ENCODE measurements around the gene SLC25A22.

Gene SLC25A22

DNA sequence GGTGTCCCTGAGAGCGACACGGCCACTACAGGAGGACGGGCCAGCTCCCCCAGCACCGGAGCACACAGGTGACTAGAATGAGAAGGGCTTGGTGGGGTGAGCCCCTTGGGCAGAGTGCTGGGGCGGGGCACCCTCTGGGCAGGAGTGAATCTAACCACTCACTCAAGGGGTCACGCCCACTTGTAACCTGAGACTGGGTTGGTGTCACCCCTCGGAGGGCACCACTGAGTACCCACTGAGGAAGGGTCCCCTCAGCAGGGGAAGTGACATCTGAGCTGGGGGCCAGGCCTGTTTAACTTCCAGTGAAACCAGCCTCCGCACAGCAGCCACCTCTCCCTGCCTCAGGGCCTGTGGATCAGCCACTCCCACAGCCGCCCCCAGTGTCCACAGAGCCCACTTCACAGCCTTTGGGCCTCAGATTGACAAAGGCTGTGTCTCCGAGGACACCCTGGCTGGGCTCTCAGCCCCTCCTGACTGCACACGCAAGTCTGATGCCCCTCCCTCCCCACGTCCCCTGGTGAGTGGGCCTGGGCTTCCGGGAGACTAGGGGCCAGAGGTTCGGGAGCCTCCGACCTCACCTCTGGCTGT is 26.4 kb downstream of the SLC25A22 start:
- DNase-seq (ENCODE audit: low spot score) = no peak

DNA sequence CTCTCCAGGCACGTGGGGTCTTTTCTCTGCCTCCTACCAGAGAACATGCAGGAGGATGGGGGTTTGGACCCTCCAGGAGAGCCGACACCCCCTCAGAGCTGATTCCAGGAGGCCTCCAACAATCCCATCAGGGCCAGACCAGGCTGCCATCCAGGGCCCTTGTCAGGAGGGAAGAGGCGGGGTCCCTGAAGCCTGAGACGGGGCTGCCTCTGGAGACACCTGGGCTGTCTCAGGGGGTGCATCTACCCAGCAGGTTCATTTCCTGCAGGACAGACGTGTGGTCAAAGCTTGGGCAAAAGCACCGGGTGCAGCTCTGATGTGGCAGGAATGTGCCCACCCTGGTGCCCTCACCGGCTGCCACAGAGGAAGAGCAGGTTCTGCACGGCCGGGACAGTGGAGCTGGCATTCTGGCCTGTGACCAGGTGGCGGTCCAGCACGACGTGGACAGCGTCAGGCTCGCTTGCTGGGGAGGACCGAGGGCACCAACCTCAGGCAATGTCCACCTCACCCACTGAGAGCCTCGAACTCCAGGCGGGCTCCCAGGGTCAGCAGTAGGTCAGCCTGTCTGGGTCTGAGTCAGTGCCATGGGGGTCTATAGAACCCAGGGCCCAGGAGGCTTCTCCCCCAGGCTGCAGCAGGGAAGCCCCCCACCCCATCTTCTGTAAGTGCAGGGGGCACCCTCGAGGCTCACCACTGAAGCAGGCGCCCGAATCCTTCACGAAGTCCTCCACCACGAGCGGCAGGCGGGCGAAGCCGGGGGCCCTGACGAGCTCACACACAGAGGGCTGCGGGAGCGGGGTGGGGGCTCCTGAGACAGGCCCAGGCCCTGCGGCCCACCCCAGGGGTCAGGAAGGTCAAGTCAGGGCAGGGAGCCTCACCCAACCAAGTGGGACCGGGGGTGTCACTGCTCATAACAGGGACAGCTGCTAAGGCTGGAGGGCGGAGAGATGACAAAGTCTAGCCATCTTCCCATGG is 27.2 kb downstream of the SLC25A22 start:
- no peak for DNase-seq (ENCODE audit: low spot score)

DNA sequence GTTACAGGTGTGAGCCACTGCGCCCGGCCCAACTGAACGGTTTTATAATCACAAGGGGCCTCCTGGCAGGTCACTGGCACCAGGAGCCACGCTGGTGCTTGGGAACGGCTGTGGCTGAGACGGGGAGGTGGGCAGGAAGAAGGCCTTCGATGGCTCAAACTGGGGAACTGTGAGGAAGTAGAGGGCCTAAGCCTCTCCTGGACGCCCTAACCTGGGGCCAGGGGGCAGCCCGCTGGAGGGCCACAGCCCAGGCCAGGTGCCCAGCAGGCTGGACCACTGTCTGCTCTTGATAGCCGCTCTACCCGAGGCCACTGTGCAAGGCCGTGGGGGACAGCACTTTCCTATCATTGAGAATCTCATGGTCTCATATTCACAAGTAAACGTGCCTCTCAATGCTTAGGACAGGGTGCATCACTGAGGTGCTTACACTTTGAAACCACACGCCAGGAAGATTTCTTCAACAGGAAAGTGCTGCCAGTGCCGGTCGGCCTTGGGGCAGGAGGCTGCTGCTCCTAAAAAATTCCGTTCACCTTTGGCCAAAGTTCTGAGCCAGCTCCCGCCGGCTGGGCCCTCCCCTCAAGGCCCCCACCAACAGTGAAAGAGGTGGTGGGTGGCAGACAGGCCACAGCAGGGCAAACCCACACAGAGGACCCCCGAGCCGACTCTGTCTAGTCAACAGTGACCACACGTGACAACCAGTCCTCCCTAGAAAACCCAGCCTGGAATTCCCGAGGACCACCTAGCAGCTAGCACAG is 28.0 kb downstream of the SLC25A22 start:
- DNase-seq (ENCODE audit: low spot score) = no peak

DNA sequence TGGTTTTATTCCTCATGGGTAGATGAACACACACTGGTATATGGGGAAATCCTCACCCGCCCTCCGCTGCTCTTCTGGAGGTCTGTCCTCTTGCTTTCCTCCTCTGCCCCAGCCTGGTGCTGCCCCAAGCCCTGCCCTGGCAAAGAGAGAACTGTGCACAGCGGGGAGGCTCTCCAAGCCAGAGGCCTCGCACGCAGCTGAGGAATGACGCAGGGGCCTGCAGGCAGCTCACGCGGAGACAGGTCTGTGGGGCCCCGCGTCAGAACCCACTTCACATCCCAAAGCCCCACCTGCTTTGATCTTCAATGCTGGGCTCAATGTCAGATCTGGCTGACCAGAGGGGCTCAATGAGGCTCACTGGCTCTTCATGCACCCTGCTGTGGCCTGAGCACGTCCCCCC is 30.8 kb downstream of the SLC25A22 start:
- DNase-seq (ENCODE audit: low spot score) = no peak

DNA sequence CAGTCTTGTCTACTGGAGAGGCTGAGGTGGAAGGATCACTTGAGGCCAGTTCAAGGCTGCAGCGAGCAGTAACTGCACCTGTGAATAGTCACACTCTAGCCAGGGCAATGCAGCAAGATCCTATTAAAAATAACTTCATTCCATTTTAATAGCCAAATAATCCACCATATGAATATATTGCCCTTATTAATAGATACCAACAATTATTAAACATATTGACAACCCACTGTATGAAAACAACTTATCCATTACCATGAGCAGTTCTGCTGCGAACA is 31.2 kb downstream of the SLC25A22 start:
- DNase-seq (ENCODE audit: low spot score) = no peak

DNA sequence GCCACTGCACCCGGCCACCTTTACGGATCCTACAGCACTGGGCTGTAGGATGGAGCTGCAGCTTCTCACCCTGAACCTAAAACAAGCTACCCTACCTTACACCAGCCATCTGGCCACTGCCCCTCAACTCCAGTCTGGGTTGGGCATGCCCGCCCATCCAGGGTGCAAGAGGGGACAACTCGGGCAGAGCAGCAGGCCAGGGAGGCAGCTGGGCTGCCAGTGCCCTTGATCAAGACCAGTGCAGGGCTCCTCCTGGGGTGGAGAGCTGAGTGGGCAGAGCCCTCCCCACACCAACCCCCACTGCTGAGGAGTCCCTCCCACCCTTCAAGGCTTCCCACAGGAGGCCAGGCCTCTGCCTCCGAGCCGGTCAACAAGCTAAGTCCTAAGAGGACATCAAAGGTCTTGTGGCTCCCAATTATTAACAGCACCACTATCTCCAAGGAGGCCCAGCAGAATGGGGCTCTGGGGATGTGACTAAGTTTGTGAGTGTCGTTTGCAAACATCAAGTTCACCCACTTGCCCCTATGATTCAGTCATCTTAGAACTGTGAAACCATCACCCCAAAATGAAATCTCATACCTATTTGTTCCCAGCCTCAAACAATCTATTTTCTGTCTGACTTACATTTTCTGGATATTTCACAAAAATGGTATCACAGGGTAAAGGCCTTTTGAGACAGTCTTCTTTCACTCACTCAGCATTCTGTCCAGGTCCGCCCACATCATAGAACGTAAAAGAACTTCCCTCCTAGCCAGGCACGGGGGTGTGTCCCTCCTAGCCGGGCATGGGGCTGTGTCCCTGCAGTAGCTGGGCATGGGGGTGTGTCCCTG is 31.8 kb downstream of the SLC25A22 start:
- no peak for DNase-seq (ENCODE audit: low spot score)

DNA sequence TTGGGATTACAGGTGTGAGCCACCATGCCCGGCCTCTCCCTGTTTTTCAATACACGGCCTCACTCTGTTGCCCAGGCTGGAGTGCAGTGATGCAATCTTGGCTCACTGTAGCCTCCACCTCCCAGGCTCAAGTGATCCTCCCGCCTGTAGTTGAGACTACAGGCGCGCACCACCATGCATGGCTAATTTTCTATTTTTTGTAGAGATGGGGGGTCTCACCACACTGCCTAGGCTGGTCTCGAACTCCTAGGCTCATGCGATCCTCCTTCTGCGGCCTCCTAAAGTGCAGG is 32.3 kb downstream of the SLC25A22 start:
- DNase-seq (ENCODE audit: low spot score) = no peak

DNA sequence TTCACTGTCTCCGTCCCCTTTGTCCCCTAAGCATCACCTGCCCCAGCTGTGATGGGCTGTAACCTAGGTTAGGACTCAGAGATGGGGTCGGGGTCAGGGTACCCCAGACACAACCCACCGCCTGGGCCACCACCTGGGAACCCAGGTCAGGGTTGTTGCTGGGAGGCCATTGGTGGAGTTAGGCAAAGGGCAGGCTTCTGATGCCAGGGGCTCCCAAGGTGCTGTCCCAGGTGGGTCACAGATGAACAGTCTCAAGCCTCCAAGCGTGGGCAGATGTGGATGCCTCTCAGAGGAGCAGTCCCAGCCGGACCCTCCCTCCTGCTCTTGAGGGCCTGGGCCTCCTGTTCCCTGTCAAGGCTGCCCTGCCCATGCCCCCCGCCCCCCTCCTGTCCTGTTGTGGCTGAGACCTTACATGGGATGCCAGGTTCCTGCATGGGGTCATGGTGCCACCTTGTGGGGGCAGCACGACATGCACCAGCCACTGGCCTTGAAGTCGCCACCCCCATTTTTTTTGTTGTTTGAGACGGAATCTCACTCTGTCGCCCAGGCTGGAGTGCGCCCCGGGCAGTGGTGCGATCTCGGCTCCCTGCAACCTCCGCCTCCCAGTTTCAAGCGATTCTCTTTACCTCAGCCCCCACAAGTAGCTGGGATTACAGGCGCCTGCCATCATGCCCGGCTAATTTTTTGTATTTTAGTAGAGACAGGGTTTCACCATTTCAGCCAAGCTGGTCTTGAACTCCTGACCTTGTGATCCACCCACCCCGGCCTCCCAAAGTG is 32.9 kb downstream of the SLC25A22 start:
- DNase-seq (ENCODE audit: low spot score) = peak; percentile 66

DNA sequence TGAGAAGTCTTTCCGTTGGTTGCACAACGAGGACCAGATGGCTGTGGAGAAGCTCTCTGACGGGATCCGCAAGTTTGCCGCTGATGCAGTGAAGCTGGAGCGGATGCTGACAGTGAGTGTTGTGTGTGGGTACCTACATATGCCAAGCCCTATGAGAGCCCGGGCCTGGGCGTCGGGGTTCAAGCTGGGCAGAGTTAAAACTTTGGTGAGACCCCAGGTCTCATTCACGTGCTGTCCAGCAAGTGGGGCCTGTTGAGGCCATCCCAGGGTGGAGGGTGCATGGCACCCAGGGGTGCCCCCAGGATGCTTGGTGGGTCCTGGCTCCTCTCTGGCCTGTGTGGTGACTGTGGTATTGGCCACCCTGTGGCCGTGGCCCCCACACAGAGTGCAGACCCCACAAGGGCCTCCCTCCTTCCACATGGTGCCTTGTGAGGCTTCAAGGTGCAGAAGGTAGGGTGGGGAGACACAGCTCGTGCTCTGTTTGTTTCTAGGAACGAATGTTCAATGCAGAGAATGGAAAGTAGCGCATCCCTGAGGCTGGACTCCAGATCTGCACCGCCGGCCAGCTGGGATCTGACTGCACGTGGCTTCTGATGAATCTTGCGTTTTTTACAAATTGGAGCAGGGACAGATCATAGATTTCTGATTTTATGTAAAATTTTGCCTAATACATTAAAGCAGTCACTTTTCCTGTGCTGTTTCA is 33.6 kb downstream of the SLC25A22 start:
- no peak for DNase-seq (ENCODE audit: low spot score)

DNA sequence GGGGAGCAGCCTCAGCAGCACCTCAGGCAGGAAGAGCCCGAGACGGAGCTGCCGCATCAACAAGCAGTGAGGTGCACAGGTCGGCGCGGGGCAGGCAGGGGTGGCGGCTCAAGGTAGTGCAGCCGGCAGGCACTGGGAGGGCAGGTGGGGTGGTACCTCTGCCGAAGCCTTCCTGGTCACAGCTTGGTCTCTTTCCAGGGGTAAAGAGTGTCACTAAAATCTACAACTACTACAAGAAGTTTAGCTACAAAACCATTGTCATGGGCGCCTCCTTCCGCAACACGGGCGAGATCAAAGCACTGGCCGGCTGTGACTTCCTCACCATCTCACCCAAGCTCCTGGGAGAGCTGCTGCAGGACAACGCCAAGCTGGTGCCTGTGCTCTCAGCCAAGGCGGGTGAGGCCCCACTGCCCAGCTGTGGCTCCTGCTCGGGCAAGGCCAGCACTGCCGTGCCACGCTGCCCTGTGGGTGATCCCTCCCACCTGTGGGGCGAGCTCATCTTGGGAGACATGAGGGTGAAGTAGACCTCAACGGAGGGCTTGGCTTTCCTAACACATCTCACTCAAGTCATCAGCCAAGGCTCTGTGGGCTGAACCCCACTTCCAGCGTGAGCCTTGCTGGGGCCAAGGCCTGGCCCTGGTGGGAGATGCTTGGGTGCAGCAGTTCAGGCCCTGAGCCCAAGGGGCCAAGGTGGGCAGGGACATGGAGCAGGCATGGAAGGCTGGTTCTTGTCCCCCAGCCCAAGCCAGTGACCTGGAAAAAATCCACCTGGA is 34.3 kb downstream of the SLC25A22 start:
- no peak for DNase-seq (ENCODE audit: low spot score)

DNA sequence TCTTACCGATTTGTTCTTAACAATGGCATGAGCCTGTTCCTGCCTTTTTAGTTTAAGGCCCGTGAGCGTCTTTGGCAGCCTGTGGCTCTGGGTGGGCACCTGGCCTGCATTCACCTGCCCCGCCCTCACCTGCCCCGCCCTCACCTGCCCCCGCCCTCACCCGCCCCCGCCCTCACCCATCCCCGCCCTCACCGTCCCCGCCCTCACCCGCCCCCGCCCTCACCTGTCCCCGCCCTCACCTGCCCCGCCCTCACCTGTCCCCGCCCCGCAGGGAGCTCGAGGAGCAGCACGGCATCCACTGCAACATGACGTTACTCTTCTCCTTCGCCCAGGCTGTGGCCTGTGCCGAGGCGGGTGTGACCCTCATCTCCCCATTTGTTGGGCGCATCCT is 35.0 kb downstream of the SLC25A22 start:
- DNase-seq (ENCODE audit: low spot score) = no peak

DNA sequence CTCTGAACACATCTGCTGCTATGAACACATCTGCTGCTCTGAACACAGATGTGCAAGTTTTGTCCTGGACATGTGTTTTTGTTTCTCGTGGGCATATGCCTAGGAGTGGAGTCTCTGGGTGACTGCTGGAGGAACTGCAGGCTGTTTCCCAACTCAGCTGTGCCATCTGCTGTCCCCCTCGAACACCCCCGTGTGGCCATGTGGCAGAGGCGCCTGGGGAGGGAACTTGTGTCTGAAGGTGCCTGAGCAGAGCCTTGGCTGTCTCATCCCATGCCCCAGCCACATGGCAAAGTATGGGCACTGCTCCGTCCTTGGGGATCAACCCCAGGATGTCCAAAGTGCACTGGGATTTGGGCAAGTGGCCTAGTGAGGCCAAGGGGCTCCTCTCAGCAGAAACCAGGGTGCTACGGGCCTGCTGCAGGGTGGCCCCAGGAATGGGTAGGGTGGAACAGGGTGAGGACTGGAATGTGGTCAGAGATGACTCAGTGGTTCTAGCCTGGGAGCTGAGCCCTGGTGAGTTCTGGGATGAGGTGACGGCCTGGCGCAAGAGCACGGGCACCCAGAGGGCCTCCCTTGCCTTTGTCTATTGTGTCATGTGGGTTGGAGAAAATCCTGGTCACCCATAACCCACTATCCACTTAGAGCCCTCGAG is 35.5 kb downstream of the SLC25A22 start:
- DNase-seq (ENCODE audit: low spot score) = no peak

DNA sequence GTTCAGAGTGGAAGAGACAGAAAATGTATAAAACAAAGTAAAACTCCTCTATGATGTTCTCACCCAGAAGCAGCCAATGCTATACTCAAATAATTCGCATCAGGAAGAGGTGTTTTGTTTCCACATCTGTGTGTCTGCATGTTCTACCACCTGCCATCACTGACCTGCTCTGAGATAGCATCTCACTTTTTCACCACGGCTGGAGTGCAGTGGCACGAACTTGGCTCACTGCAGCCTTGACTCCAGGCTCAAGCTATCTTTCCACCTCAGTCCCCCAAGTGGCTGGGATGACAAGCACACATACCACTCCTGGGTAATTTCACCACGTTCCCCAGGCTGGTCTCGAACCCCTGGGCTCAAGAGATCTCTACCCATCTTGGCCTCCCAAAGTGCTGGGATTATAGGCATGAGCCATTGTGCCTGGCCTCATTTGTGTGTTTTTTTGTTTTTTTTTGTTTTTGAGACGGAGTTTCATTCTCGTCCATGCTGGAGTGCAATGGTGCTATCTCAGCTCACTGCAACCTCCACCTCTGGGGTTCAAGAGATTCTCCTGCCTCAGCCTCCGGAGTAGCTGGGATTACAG is 36.5 kb downstream of the SLC25A22 start:
- DNase-seq (ENCODE audit: low spot score) = no peak

DNA sequence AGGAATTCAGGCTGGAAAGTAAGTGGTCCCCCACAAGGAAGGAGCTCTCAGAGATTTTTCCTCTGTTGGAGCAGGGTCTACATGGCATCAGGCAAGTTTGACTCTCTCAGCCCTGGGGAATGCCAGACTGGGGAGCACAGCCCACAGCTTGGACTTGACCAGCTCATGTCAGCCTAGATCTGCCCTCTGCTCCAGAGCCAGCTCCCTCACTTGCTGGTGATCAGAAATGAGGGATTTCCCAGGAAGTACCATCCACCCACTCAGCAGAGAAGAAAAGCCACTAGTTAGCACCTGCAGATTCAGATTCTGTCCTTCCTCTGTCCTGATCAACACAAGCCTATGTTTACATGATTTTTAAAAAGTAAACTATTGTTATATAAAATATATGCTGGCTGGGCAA is 37.8 kb downstream of the SLC25A22 start:
- no peak for DNase-seq (ENCODE audit: low spot score)

DNA sequence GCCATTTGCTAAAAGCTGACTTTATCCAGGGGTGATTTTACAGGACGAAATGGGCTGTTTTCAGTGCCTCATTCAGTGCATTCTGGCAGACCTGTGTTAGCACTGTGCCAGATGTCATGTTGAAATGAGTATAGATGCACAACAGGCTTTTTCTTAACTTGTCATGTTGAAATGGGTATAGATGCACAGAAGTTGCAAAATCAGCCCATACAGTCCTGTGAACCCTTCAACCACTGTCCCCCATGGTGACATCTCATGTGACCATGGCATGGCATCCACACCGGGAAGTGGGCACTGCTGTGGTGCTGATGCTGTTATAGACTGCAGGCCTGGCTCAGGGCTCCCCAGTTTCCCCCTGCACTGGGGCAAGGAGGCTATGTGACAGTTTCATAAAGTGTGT is 48.4 kb downstream of the SLC25A22 start:
- no peak for DNase-seq (ENCODE audit: low spot score)

DNA sequence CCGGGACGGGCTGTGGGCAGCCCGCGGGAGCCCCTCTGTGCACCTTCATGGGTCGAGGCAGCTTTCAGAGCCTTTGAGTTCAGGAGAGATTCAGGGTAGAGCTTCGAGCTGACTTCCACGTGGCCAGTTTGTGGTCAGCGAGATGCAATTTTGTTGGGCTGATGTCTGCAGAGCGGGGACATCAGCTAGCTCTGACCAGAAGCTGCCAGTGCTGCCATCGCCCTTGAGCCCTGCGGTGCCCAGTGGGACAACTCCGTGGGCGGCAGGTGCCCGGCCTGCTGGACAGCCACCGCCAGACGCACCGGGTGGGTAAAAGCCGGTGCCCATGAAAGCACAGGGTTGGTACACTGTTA is 50.1 kb downstream of the SLC25A22 start:
- DNase-seq (ENCODE audit: low spot score) = no peak

DNA sequence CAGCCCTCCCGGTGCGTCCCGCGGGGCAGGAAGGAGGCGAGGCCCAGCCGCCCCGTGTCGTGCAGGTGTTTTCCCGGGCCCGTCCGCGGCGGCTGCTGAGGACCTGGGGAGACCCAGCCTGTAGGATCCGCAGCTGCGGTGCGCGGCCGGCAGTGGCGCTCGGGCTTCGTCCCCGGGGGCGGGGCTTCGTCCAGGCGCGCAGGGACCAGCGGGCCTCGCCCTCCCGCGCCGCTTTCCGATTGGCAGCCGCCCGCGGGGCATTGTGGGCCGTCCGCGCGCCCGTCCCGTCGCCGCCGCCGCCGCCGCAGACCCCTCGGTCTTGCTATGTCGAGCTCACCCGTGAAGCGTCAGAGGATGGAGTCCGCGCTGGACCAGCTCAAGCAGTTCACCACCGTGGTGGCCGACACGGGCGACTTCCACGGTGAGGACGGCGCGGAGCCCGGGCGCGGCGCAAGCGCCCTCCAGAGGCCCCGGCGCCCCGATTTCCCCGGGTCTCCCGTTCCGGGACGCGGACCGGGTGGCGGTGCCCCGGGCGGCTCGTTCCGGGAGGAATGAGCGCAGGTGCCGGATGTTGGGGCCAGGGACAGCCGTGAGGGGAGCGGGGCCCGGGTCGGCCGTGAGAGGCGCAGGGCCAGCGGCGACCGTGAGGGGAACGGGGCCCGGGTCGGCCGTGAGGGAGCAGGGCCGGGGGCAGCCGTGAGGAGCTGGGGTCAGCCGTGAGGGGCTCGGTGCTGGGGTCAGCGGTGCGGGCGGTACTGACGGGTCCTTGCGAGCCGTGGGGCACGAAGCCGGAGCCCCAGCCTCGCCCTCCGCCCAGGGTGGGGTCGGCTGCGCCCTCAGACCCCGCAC is 50.7 kb downstream of the SLC25A22 start, which contains the start of gene TALDO1:
TSS of gene TALDO1 (plus strand) at position 307 of the 849 bp plus-strand sequence. CDS start at position 325, 18 bp downstream.
- DNase-seq (ENCODE audit: low spot score) = peak; percentile 79

Data from CD4-positive, alpha-beta T cell treated with Interleukin-15 for 4 hours (primary cell).